ENCODE data around the gene ADGRE1.

- no peak for TF ChIP-seq SNAI2 (CRISPR knock-in tag; IDR thresholded peaks at IDR 0.05)
- no peak for TF ChIP-seq ZFP3 (CRISPR knock-in tag; IDR thresholded peaks at IDR 0.05)
- TF ChIP-seq CSRNP3 (CRISPR knock-in tag; IDR thresholded peaks at IDR 0.05), result no peak
Measured at GRCh38 chr19:6971366-6971765, 84.0 kb downstream of the ADGRE1 start.

Measured in SK-N-SH treated with all-trans-retinoic acid at 6 μM for 48 hours (cell line).